Ectodermal cell (in vitro differentiated cells): ENCODE data around the gene DCAF6. TPM values are rescaled to one million over a fixed set of nuclear protein-coding genes. Genes with fewer than 3 reads are reported as not detected.
A peak's percentile ranks its signal among the peaks of the same experiment; 100 is the strongest.
"Not testable (repeated sequence)": the region's sequence is repeated elsewhere in the genome, so short reads cannot be mapped to it uniquely, and the experiment has no call there.

Experiments used
- H3K27ac ChIP-seq: 2 replicates; pipeline ENCODE4 v1.7.0; 2013; ENCODE audit warnings: mild to moderate bottlenecking, low read depth, low read length; ENCODE audit not compliant: insufficient read depth, poor library complexity, severe bottlenecking
- H3K27me3 ChIP-seq: 2 replicates; pipeline ENCODE4 v1.7.0; 2013; ENCODE audit warnings: mild to moderate bottlenecking, low read length; ENCODE audit not compliant: insufficient read depth, control insufficient read depth, poor library complexity, severe bottlenecking
- H3K36me3 ChIP-seq: one replicate; pipeline ENCODE4 v1.7.0; 2013; ENCODE audit warnings: low read length; ENCODE audit not compliant: control insufficient read depth, insufficient read depth
- H3K4me1 ChIP-seq: one replicate; pipeline ENCODE4 v1.7.0; 2013; ENCODE audit warnings: low read length; ENCODE audit not compliant: control insufficient read depth, insufficient read depth
- H3K4me3 ChIP-seq: 2 replicates; pipeline ENCODE4 v1.7.0; 2013; ENCODE audit warnings: low read depth, low read length, control low read depth; ENCODE audit not compliant: insufficient read depth
- H3K9me3 ChIP-seq: 2 replicates; pipeline ENCODE4 v1.7.0; 2013; ENCODE audit warnings: mild to moderate bottlenecking, low read length, moderate library complexity; ENCODE audit not compliant: control insufficient read depth
- WGBS, 2 experiments: methylation state at CpG; one replicate each; pipeline ENCODE4 v1.1.7; 2013; ENCODE audit warnings: missing lambda C conversion rate in 2 of 2; 5-methylcytosine and 5-hydroxymethylcytosine counted together
- polyA plus RNA-seq, 4 experiments: library from polyadenylated mRNA; stranded (reverse); fragments of 50-300 nt; gene quantifications; one replicate each; pipeline ENCODE4 v1.2.3, GENCODE V29; 2013

DCAF6 gene
- 15.1 TPM for polyA plus RNA-seq (2013, experiment 1 of 4)
- 16.6 TPM for polyA plus RNA-seq (2013, experiment 2 of 4)
- 14.5 TPM for polyA plus RNA-seq (2013, experiment 3 of 4)
- polyA plus RNA-seq (2013, experiment 4 of 4): 14.5 TPM

GRCh38 chr1:167936068-167936929 is at the start of gene DCAF6:
Gene DCAF6 (plus strand): TSS chr1:167936683. CDS start chr1:167936912, 229 bp downstream.
- no peaks in the 10 kb centered on the region for H3K9me3 ChIP-seq
- peak within 1 kb of the TSS; percentile 99 for H3K27ac ChIP-seq
- H3K4me1 ChIP-seq: peaks cover 9% of the 10 kb centered on the region
- 0% methylated on average over 56 to 58 of the region's 58 CpGs for WGBS, 2 experiments
- H3K27me3 ChIP-seq: no peaks in the 10 kb centered on the region
- H3K36me3 ChIP-seq: no peaks in the 10 kb centered on the region
- peak within 1 kb of the TSS; percentile 93 for H3K4me3 ChIP-seq

GRCh38 chr1:167887187-167887586 is 49.3 kb upstream of the DCAF6 start:
- WGBS, 2 experiments: 92 to 93% methylated on average over 1 of the region's 2 CpGs
- not testable (repeated sequence) for H3K27me3 ChIP-seq, H3K36me3 ChIP-seq, H3K9me3 ChIP-seq, H3K4me3 ChIP-seq, H3K4me1 ChIP-seq, H3K27ac ChIP-seq

- Histone ChIP-seq H3K36me3 (no peaks in the 10 kb centered on the region), H3K27me3 (no peaks in the 10 kb centered on the region), H3K4me1 (no peaks in the 10 kb centered on the region)
Measured at GRCh38 chr1:167890400-167890799, 46.1 kb upstream of the DCAF6 start.

GRCh38 chr1:167893798-167894197 is 42.7 kb upstream of the DCAF6 start:
- Histone ChIP-seq H3K9me3 (no peaks in the 10 kb centered on the region), H3K27ac (no peak overlapping the region), H3K4me3 (no peak overlapping the region), H3K4me1 (no peaks in the 10 kb centered on the region), H3K27me3 (no peaks in the 10 kb centered on the region), H3K36me3 (no peaks in the 10 kb centered on the region)
- WGBS, 2 experiments: 67 to 74% methylated on average over 2 of the region's 2 CpGs

More at GRCh38 chr1:167890400-167890799, 46.1 kb upstream of the DCAF6 start:
- Histone ChIP-seq H3K4me3 (no peak overlapping the region), H3K27ac (no peak overlapping the region), H3K9me3 (no peaks in the 10 kb centered on the region)

GRCh38 chr1:167898578-167899222 is 37.8 kb upstream of the DCAF6 start:
- WGBS, 2 experiments: 93 to 96% methylated on average over 7 to 9 of the region's 9 CpGs
- Histone ChIP-seq H3K36me3 (no peaks in the 10 kb centered on the region), H3K27me3 (no peaks in the 10 kb centered on the region), H3K27ac (no peak overlapping the region), H3K9me3 (no peaks in the 10 kb centered on the region), H3K4me3 (no peak overlapping the region), H3K4me1 (no peaks in the 10 kb centered on the region)

- Histone ChIP-seq H3K27ac (no peak overlapping the region), H3K4me3 (no peak overlapping the region)
- 91 to 93% methylated on average over 4 of the region's 4 CpGs for WGBS, 2 experiments
Measured at GRCh38 chr1:167899253-167899681, 37.2 kb upstream of the DCAF6 start.

GRCh38 chr1:167900907-167901306 is 35.6 kb upstream of the DCAF6 start:
- H3K4me3 ChIP-seq: no peak overlapping the region
- no peaks in the 10 kb centered on the region for H3K27me3 ChIP-seq
- no peak overlapping the region for H3K27ac ChIP-seq
- no peaks in the 10 kb centered on the region for H3K36me3 ChIP-seq
- H3K4me1 ChIP-seq: peaks cover 11% of the 10 kb centered on the region
- 86 to 100% methylated on average over 1 to 2 of the region's 4 CpGs for WGBS, 2 experiments
- no peaks in the 10 kb centered on the region for H3K9me3 ChIP-seq

More at GRCh38 chr1:167899253-167899681, 37.2 kb upstream of the DCAF6 start:
- H3K9me3 ChIP-seq: no peaks in the 10 kb centered on the region
- no peaks in the 10 kb centered on the region for H3K36me3 ChIP-seq
- H3K27me3 ChIP-seq: no peaks in the 10 kb centered on the region
- no peaks in the 10 kb centered on the region for H3K4me1 ChIP-seq

GRCh38 chr1:167904652-167905130 is 31.8 kb upstream of the DCAF6 start:
- Histone ChIP-seq H3K27me3 (no peaks in the 10 kb centered on the region), H3K27ac (no peak overlapping the region), H3K4me3 (no peak overlapping the region), H3K4me1 (peaks cover 11% of the 10 kb centered on the region), H3K36me3 (no peaks in the 10 kb centered on the region), H3K9me3 (no peaks in the 10 kb centered on the region)
- 76 to 81% methylated on average over 4 of the region's 4 CpGs for WGBS, 2 experiments

- peaks cover 11% of the 10 kb centered on the region for H3K4me1 ChIP-seq
- no peaks in the 10 kb centered on the region for H3K27me3 ChIP-seq
- no peak overlapping the region for H3K4me3 ChIP-seq
- no peaks in the 10 kb centered on the region for H3K36me3 ChIP-seq
- peaks cover under 1% of the 10 kb centered on the region for H3K9me3 ChIP-seq
- peak overlapping the region; percentile 63 for H3K27ac ChIP-seq
- 36 to 41% methylated on average over 3 of the region's 3 CpGs for WGBS, 2 experiments
Measured at GRCh38 chr1:167905182-167905581, 31.3 kb upstream of the DCAF6 start.

- peaks cover 2% of the 10 kb centered on the region for H3K9me3 ChIP-seq
- no peaks in the 10 kb centered on the region for H3K36me3 ChIP-seq
- H3K27ac ChIP-seq: peak overlapping the region; percentile 63
Measured at GRCh38 chr1:167905671-167906070, 30.8 kb upstream of the DCAF6 start.

More at GRCh38 chr1:167905671-167906070, 30.8 kb upstream of the DCAF6 start:
- Histone ChIP-seq H3K4me1 (peaks cover 11% of the 10 kb centered on the region), H3K27me3 (no peaks in the 10 kb centered on the region), H3K4me3 (no peak overlapping the region)
